Measurements from ENCODE around the gene KIRREL1.

DNA sequence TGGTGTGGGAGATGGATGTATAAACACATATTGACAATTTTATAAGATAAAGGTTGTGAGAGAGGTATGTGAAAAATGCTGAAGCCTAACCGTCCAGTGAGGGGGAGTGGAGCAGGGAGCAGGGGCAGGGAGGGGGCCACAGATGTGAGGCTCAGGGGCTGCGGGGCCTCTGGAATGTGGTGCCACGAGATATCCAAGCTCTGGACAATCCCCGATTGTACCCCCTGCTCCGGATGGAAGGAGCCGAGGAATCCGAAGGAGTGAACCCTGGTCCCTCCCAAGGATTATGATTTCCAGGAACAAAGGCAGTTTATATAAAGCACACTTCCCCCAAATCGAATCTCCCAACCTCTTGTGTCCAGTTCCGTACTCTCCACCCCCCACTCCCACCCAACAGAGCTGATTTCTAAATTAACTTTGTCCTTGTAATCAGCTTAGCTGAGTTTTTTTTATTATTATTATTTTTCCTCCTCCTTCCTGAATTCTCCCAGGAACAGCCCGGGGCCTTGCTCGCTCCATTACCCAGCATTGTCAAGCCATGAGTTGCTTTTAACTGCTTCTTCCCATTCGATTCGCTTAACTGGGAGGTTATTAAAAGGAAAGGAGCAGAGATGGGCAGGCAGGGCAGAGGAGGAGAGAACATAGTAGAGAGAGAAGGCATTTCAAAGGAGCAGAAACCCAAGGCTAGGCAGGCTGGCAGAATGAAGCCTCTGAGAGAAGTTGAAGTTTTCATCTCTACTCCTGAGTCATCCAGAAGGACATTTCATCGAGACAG, 9.4 kb downstream of the KIRREL1 start:
- no peak for TF ChIP-seq TAF1 (IDR thresholded peaks at IDR 0.05; ENCODE audit: low read depth, low read length)
- no peak for TF ChIP-seq POLR2A (IDR thresholded peaks at IDR 0.05; ENCODE audit: low read depth, low read length)
- no peak for TF ChIP-seq POLR2AphosphoS5 (IDR thresholded peaks at IDR 0.05; ENCODE audit: low read depth, low read length)
- no peak for TF ChIP-seq PAX5 (IDR thresholded peaks at IDR 0.05; ENCODE audit: insufficient read depth, low read length, severe bottlenecking)
